Neural progenitor cell (in vitro differentiated cells): ENCODE measurements around the gene JUND. TPM values are rescaled to one million over a fixed set of nuclear protein-coding genes. Genes with fewer than 3 reads are reported as not detected.

ENCODE experiments used
- DNase-seq: peaks from one replicate; pipeline ENCODE4 v3.0.0-alpha.2; 2016; ENCODE audit warnings: low spot score
- H2AFZ ChIP-seq: fragments of 200-600 bp; sonication (generic); replicated peaks from 2 replicates; pipeline ENCODE4 v1.6.1; 2016; ENCODE audit warnings: antibody characterized with exemption
- H3F3A ChIP-seq: fragments of 200-600 bp; sonication (generic); 2 replicates; pipeline ENCODE4 v1.6.1; 2016; ENCODE audit warnings: antibody characterized with exemption, low read depth
- H3K27ac ChIP-seq: fragments of 200-600 bp; sonication (generic); 2 replicates; pipeline ENCODE4 v1.5.1; 2016; ENCODE audit warnings: mild to moderate bottlenecking
- H3K27me3 ChIP-seq: fragments of 200-600 bp; sonication (generic); 2 replicates; pipeline ENCODE4 v1.6.1; 2016; ENCODE audit warnings: mild to moderate bottlenecking, moderate library complexity
- H3K36me3 ChIP-seq: fragments of 200-600 bp; sonication (generic); 2 replicates; pipeline ENCODE4 v1.5.1; 2016
- H3K4me1 ChIP-seq: fragments of 200-600 bp; sonication (generic); 2 replicates; pipeline ENCODE4 v1.6.1; 2016; ENCODE audit warnings: mixed run types
- H3K4me2 ChIP-seq: fragments of 200-600 bp; sonication (generic); 2 replicates; pipeline ENCODE4 v1.6.1; 2016
- H3K4me3 ChIP-seq: fragments of 200-600 bp; sonication (generic); 2 replicates; pipeline ENCODE4 v1.5.1; 2016
- H3K79me2 ChIP-seq: fragments of 200-600 bp; sonication (generic); 2 replicates; pipeline ENCODE4 v1.6.1; 2016; ENCODE audit warnings: low read depth
- H3K9ac ChIP-seq: fragments of 200-600 bp; sonication (generic); 2 replicates; pipeline ENCODE4 v1.6.1; 2016
- H3K9me3 ChIP-seq: fragments of 200-600 bp; sonication (generic); 2 replicates; pipeline ENCODE4 v1.5.1; 2016; ENCODE audit warnings: low read depth
- H4K20me1 ChIP-seq: fragments of 200-600 bp; sonication (generic); 2 replicates; pipeline ENCODE4 v1.6.1; 2016; ENCODE audit warnings: low read depth
- H3K27ac Mint-ChIP-seq: 3 replicates; pipeline ENCODE4 v1.8.0; 2021; ENCODE audit warnings: mixed read lengths
- H3K27me3 Mint-ChIP-seq: 2 replicates; pipeline ENCODE4 v1.8.0; 2022; ENCODE audit warnings: low read depth, mild to moderate bottlenecking, inconsistent platforms, moderate library complexity, mixed read lengths; ENCODE audit not compliant: insufficient read depth
- H3K36me3 Mint-ChIP-seq: 3 replicates; pipeline ENCODE4 v1.8.0; 2021; ENCODE audit warnings: mixed read lengths
- H3K4me1 Mint-ChIP-seq: 3 replicates; pipeline ENCODE4 v1.8.0; 2021; ENCODE audit warnings: mixed read lengths
- H3K4me3 Mint-ChIP-seq: 3 replicates; pipeline ENCODE4 v1.8.0; 2021; ENCODE audit warnings: mild to moderate bottlenecking, moderate library complexity, mixed read lengths
- H3K9me3 Mint-ChIP-seq: 3 replicates; pipeline ENCODE4 v1.8.0; 2020; ENCODE audit warnings: mixed read lengths
- EZH2 ChIP-seq: fragments of 200-600 bp; sonication (generic); IDR thresholded peaks from 2 replicates; pipeline ENCODE4 v1.6.1; 2017; ENCODE audit warnings: antibody characterized with exemption, mild to moderate bottlenecking, moderate library complexity
- EZH2phosphoT487 ChIP-seq: fragments of 200-600 bp; sonication (generic); IDR thresholded peaks from 2 replicates; pipeline ENCODE4 v1.6.1; 2017; ENCODE audit warnings: antibody characterized with exemption
- total RNA-seq: library from RNA; depleted of rRNA; stranded (reverse); fragments of >200 nt; gene quantifications from 2 replicates; pipeline ENCODE4 v1.2.3, GENCODE V29; 2015; ENCODE audit warnings: low replicate concordance
- TF ChIP-seq, protein P1 (sequence below): fragments of 200-600 bp; sonication (generic); IDR thresholded peaks from 2 replicates; pipeline ENCODE4 v1.5.1; 2017; ENCODE audit warnings: antibody characterized with exemption, mild to moderate bottlenecking

JUND gene
- total RNA-seq, 1 donor from 2014 or later, result 51.7 TPM

DNA sequence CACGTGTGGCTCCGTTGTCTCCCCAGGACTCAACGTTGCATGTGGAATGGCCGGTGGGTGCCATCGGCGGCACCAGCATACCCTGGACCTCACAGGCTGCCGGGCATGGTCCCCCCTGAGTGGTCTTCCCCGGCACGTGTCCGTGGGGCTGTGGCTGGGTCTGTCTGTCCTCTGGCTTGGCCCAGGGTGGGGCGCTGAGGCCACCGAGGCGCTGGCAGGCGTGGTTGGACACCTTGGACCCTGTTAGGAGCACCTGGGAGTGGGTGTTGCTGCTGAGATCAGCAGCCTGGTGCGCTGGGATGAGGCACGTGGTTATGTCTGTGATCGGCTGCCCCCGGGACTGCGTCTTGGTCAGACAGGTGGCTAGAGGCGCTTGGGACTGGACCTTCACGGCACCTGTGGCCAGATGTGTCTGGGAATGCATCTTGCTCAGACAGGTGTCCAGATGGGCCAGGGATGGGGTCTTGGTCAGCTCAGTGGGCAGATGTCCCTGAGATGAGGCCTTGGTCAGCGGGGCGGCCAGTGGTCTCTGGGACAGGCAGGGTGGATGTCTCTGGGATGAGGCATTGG is 16.4 kb downstream of the JUND start:
- no peak overlapping the region for H3K4me3 ChIP-seq
- H3F3A ChIP-seq, result no peaks in the 10 kb centered on the region
- TF ChIP-seq EZH2, result no peak
- TF ChIP-seq, protein P1, sequence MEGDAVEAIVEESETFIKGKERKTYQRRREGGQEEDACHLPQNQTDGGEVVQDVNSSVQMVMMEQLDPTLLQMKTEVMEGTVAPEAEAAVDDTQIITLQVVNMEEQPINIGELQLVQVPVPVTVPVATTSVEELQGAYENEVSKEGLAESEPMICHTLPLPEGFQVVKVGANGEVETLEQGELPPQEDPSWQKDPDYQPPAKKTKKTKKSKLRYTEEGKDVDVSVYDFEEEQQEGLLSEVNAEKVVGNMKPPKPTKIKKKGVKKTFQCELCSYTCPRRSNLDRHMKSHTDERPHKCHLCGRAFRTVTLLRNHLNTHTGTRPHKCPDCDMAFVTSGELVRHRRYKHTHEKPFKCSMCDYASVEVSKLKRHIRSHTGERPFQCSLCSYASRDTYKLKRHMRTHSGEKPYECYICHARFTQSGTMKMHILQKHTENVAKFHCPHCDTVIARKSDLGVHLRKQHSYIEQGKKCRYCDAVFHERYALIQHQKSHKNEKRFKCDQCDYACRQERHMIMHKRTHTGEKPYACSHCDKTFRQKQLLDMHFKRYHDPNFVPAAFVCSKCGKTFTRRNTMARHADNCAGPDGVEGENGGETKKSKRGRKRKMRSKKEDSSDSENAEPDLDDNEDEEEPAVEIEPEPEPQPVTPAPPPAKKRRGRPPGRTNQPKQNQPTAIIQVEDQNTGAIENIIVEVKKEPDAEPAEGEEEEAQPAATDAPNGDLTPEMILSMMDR, result no peak
- TF ChIP-seq EZH2phosphoT487, result no peak
- no peak for DNase-seq
- no peak overlapping the region for H2AFZ ChIP-seq
- H3K4me1 Mint-ChIP-seq, result no peaks in the 10 kb centered on the region
- H3K9me3 ChIP-seq, result no peaks in the 10 kb centered on the region
- H3K27ac Mint-ChIP-seq, result no peak overlapping the region
- H3K9me3 Mint-ChIP-seq, result no peaks in the 10 kb centered on the region
- H3K4me3 Mint-ChIP-seq, result no peak overlapping the region
- H3K27me3 Mint-ChIP-seq, result peaks cover 7% of the 10 kb centered on the region
- no peaks in the 10 kb centered on the region for H3K79me2 ChIP-seq
- H3K27me3 ChIP-seq, result no peaks in the 10 kb centered on the region
- no peaks in the 10 kb centered on the region for H3K36me3 ChIP-seq
- peaks cover 6% of the 10 kb centered on the region for H4K20me1 ChIP-seq
- H3K36me3 Mint-ChIP-seq, result peaks cover 14% of the 10 kb centered on the region
- no peak overlapping the region for H3K9ac ChIP-seq
- H3K4me2 ChIP-seq, result no peak overlapping the region
- no peaks in the 10 kb centered on the region for H3K4me1 ChIP-seq
- no peak overlapping the region for H3K27ac ChIP-seq

DNA sequence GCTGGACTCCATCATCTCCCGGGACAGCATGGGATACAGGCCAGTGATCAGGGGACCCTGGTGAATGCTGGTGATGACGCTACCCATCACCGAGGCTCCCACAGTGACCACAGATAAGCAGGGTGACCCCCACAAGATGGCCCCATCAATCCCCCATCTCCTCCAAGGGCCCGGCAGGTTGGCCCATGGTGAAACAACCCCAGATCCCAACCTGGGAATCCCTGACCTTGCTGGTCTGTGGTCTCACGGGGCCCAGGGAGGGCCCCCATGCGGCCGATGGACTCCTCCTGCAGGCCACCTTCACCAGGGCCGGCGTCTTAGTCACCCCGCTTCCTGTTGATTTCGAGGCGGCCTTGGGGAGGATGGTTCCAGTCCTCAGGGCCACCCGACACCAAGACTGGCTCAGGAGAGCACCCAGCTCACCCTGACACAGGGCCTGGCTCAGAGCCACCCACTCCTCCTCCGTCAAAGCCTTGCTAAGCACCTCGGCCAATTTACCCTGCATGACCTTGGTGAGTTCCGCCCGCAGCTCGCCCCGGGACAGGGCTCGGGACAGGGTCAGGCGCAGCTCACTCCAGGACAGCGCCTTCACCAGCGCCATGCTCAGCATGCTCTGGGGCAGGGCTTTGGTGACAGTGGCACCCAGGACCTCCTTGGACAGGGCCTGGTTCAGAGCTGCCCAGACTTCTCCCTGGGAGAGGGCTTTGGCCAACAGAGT is 17.1 kb downstream of the JUND start:
- Histone ChIP-seq H3K36me3 (no peaks in the 10 kb centered on the region), H3K4me1 (no peaks in the 10 kb centered on the region), H4K20me1 (peaks cover 2% of the 10 kb centered on the region), H3K27ac (no peak overlapping the region), H3K4me3 (no peak overlapping the region), H2AFZ (no peak overlapping the region), H3K9ac (no peak overlapping the region), H3K79me2 (no peaks in the 10 kb centered on the region), H3K4me2 (no peak overlapping the region), H3F3A (no peaks in the 10 kb centered on the region), H3K9me3 (no peaks in the 10 kb centered on the region), H3K27me3 (no peaks in the 10 kb centered on the region)
- no peak overlapping the region for H3K27ac Mint-ChIP-seq
- H3K27me3 Mint-ChIP-seq, result peaks cover 7% of the 10 kb centered on the region
- no peaks in the 10 kb centered on the region for H3K4me1 Mint-ChIP-seq
- H3K9me3 Mint-ChIP-seq, result no peaks in the 10 kb centered on the region
- no peak overlapping the region for H3K4me3 Mint-ChIP-seq
- peaks cover 14% of the 10 kb centered on the region for H3K36me3 Mint-ChIP-seq
- TF ChIP-seq EZH2phosphoT487 (no peak), EZH2 (no peak)
- TF ChIP-seq, protein P1, result no peak
- no peak for DNase-seq

DNA sequence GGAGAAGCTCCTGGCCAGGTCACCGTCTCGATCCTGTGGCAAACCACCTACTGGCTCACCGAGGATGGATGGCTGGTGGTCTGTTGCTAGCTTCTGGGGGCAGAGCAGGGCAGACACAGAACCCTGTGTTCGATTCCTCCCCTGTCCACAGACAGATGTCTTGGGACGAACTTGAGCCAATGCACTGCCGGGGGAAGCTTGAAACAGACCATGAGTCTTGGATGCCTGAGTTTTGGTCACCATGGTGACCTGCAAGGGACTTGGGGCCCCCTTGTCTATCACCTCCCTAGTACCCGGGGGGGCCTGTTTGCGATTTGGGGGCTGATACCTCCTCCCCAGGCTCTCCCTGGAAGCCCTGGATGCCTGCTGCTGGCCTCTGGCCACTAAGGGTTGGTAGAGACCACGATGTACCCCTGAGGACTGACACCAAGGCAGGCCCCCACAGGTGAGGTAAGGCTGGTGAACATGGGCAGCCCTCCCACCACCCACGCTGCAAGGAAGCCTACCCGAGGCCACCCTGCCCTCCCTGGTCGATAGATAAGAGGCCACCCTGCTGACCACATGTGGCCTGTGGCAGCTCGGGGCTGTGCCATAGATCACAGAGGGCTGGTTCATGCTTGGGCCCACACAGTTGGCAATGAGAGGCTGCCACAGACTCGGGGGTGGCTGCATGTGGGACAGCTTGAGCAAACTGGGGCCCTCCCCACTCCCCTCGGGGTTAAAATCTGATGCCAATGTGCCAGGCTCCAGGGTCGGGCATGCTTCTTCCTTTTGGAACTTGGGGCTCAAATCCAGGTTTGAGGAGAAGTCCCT is 17.9 kb downstream of the JUND start:
- H3K27me3 ChIP-seq, result no peaks in the 10 kb centered on the region
- no peak overlapping the region for H3K4me3 Mint-ChIP-seq
- H3K36me3 Mint-ChIP-seq, result peaks cover 14% of the 10 kb centered on the region
- H3K27me3 Mint-ChIP-seq, result peaks cover 8% of the 10 kb centered on the region
- H3K4me1 ChIP-seq, result no peaks in the 10 kb centered on the region
- no peaks in the 10 kb centered on the region for H3K9me3 ChIP-seq
- H3K27ac ChIP-seq, result no peak overlapping the region
- DNase-seq, result no peak
- no peaks in the 10 kb centered on the region for H3K36me3 ChIP-seq
- H3K9me3 Mint-ChIP-seq, result no peaks in the 10 kb centered on the region
- TF ChIP-seq, protein P1, result no peak
- no peak for TF ChIP-seq EZH2phosphoT487
- no peak for TF ChIP-seq EZH2
- no peaks in the 10 kb centered on the region for H3K79me2 ChIP-seq
- H4K20me1 ChIP-seq, result no peaks in the 10 kb centered on the region
- H3K9ac ChIP-seq, result no peak overlapping the region
- H3K4me3 ChIP-seq, result no peak overlapping the region
- H3K4me1 Mint-ChIP-seq, result no peaks in the 10 kb centered on the region
- H2AFZ ChIP-seq, result no peak overlapping the region
- H3K4me2 ChIP-seq, result no peak overlapping the region
- no peak overlapping the region for H3K27ac Mint-ChIP-seq
- H3F3A ChIP-seq, result no peaks in the 10 kb centered on the region
